ENCODE results near the gene RHOBTB1. TPM values are rescaled to one million over a fixed set of nuclear protein-coding genes. Genes with fewer than 3 reads are reported as not detected.

Gene RHOBTB1
- total and polyA plus RNA-seq, 2 donors (not counting 1 experiment from before 2014, with no cell fraction given): 19.8 to 42.6 TPM

GRCh38 chr10:60871215-60871614, 72.8 kb downstream of the RHOBTB1 start:
- Histone ChIP-seq H3K27me3 (ENCODE audit: control insufficient read depth, insufficient read depth, low read length) (no peaks in the 10 kb centered on the region), H3K9me3 (ENCODE audit: control insufficient read depth, insufficient read depth, low read depth, low read length) (no peaks in the 10 kb centered on the region), H3K36me3 (ENCODE audit: control insufficient read depth, insufficient read depth, low read length) (no peaks in the 10 kb centered on the region), H3K4me3 (replicated peaks in 1 of 4; ENCODE audit: control extremely low read depth in 1 of 4, insufficient read depth in 1 of 4, low read depth in 3 of 4, low read length in 4 of 4) (no peak overlapping the region), H4K20me1 (ENCODE audit: control insufficient read depth, extremely low read depth, insufficient read depth, low read length) (no peaks in the 10 kb centered on the region), H3K27ac (ENCODE audit: insufficient read depth, low read length) (no peak overlapping the region), H3K9ac (ENCODE audit: insufficient read depth, low read length) (no peak overlapping the region), H2AFZ (ENCODE audit: low read length) (no peak overlapping the region), H3K79me2 (ENCODE audit: control insufficient read depth, insufficient read depth, low read length) (no peaks in the 10 kb centered on the region), H3K4me1 (ENCODE audit: control insufficient read depth, extremely low read depth, insufficient read depth, low read length) (no peaks in the 10 kb centered on the region), H3K4me2 (ENCODE audit: extremely low read depth, insufficient read depth, low read length) (no peak overlapping the region)
- TF ChIP-seq, protein P1, sequence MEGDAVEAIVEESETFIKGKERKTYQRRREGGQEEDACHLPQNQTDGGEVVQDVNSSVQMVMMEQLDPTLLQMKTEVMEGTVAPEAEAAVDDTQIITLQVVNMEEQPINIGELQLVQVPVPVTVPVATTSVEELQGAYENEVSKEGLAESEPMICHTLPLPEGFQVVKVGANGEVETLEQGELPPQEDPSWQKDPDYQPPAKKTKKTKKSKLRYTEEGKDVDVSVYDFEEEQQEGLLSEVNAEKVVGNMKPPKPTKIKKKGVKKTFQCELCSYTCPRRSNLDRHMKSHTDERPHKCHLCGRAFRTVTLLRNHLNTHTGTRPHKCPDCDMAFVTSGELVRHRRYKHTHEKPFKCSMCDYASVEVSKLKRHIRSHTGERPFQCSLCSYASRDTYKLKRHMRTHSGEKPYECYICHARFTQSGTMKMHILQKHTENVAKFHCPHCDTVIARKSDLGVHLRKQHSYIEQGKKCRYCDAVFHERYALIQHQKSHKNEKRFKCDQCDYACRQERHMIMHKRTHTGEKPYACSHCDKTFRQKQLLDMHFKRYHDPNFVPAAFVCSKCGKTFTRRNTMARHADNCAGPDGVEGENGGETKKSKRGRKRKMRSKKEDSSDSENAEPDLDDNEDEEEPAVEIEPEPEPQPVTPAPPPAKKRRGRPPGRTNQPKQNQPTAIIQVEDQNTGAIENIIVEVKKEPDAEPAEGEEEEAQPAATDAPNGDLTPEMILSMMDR (conservative IDR thresholded peaks at IDR 0.05 in 1 of 2, IDR thresholded peaks at IDR 0.05 in 1 of 2; ENCODE audit: low read depth in 1 of 2, low read length in 2 of 2): no peak
- TF ChIP-seq EZH2 (IDR thresholded peaks at IDR 0.05; ENCODE audit: low read length, missing control alignments): no peak
- DNase-seq (ENCODE audit: low read depth in 2 of 2): no peak

DNA sequence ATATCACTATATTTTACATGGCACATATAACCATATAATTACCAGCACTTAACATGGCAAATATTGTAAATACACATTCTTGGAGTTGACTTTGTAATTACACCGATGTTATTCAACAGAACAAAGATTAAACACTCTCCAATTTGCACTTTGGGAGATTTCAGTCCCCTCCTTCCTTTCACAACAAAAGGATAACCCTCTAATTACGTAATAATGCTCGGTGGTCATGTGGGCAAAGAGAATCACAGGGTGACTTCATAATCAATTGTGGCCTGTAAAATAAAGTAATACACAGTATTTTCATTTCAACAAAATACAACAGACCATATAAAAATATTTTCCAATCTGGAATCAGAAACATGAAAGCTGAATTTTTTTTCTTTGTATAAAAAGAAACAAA, 73.2 kb downstream of the RHOBTB1 start:
- no peak overlapping the region for H3K4me3 ChIP-seq (replicated peaks in 1 of 4; ENCODE audit: control extremely low read depth in 1 of 4, insufficient read depth in 1 of 4, low read depth in 3 of 4, low read length in 4 of 4)
- no peaks in the 10 kb centered on the region for H3K9me3 ChIP-seq (ENCODE audit: control insufficient read depth, insufficient read depth, low read depth, low read length)
- no peak for DNase-seq (ENCODE audit: low read depth in 2 of 2)
- H3K4me2 ChIP-seq (ENCODE audit: extremely low read depth, insufficient read depth, low read length): no peak overlapping the region
- no peaks in the 10 kb centered on the region for H4K20me1 ChIP-seq (ENCODE audit: control insufficient read depth, extremely low read depth, insufficient read depth, low read length)
- H3K4me1 ChIP-seq (ENCODE audit: control insufficient read depth, extremely low read depth, insufficient read depth, low read length): no peaks in the 10 kb centered on the region
- no peak overlapping the region for H2AFZ ChIP-seq (ENCODE audit: low read length)
- no peaks in the 10 kb centered on the region for H3K79me2 ChIP-seq (ENCODE audit: control insufficient read depth, insufficient read depth, low read length)
- H3K27me3 ChIP-seq (ENCODE audit: control insufficient read depth, insufficient read depth, low read length): no peaks in the 10 kb centered on the region
- no peaks in the 10 kb centered on the region for H3K36me3 ChIP-seq (ENCODE audit: control insufficient read depth, insufficient read depth, low read length)
- no peak overlapping the region for H3K27ac ChIP-seq (ENCODE audit: insufficient read depth, low read length)
- no peak overlapping the region for H3K9ac ChIP-seq (ENCODE audit: insufficient read depth, low read length)
- no peak for TF ChIP-seq EZH2 (IDR thresholded peaks at IDR 0.05; ENCODE audit: low read length, missing control alignments)
- TF ChIP-seq, protein P1 (conservative IDR thresholded peaks at IDR 0.05 in 1 of 2, IDR thresholded peaks at IDR 0.05 in 1 of 2; ENCODE audit: low read depth in 1 of 2, low read length in 2 of 2): no peak

DNA sequence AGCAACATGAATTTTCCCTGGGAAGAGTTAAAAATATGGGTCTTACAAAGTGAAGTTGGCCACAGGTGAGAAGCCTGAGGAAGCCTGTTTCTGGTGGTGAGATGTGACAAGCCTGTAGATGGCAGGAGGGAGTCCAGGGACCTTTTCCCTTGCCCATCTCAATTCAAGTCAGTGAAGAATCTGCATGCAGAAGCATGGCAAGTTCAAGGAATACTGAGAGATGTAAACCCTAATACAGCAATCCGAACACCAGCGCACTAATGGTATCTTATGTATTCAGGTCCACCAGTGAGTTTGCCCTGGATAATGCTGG, 73.6 kb downstream of the RHOBTB1 start:
- Histone ChIP-seq H3K36me3 (ENCODE audit: control insufficient read depth, insufficient read depth, low read length) (no peaks in the 10 kb centered on the region), H4K20me1 (ENCODE audit: control insufficient read depth, extremely low read depth, insufficient read depth, low read length) (no peaks in the 10 kb centered on the region), H3K4me3 (replicated peaks in 1 of 4; ENCODE audit: control extremely low read depth in 1 of 4, insufficient read depth in 1 of 4, low read depth in 3 of 4, low read length in 4 of 4) (no peak overlapping the region), H3K27me3 (ENCODE audit: control insufficient read depth, insufficient read depth, low read length) (no peaks in the 10 kb centered on the region), H3K9me3 (ENCODE audit: control insufficient read depth, insufficient read depth, low read depth, low read length) (no peaks in the 10 kb centered on the region), H3K9ac (ENCODE audit: insufficient read depth, low read length) (no peak overlapping the region), H3K4me2 (ENCODE audit: extremely low read depth, insufficient read depth, low read length) (no peak overlapping the region), H2AFZ (ENCODE audit: low read length) (no peak overlapping the region), H3K27ac (ENCODE audit: insufficient read depth, low read length) (no peak overlapping the region), H3K4me1 (ENCODE audit: control insufficient read depth, extremely low read depth, insufficient read depth, low read length) (no peaks in the 10 kb centered on the region), H3K79me2 (ENCODE audit: control insufficient read depth, insufficient read depth, low read length) (no peaks in the 10 kb centered on the region)
- TF ChIP-seq, protein P1 (conservative IDR thresholded peaks at IDR 0.05 in 1 of 2, IDR thresholded peaks at IDR 0.05 in 1 of 2; ENCODE audit: low read depth in 1 of 2, low read length in 2 of 2): no peak
- TF ChIP-seq EZH2 (IDR thresholded peaks at IDR 0.05; ENCODE audit: low read length, missing control alignments): no peak
- DNase-seq (ENCODE audit: low read depth in 2 of 2): no peak
